Jurkat, Clone E6-1 (cell line): ENCODE results near the gene IL17F.
"Not testable (repeated sequence)": the region's sequence is repeated elsewhere in the genome, so short reads cannot be mapped to it uniquely, and the experiment has no call there.

Experiments
- DNase-seq: peaks from one replicate; pipeline ENCODE4 v3.0.0-alpha.2; 2011; ENCODE audit warnings: low read depth, low spot score
- H3K4me3 ChIP-seq: 2 replicates; pipeline ENCODE4 v1.5.1; 2011; ENCODE audit warnings: mild to moderate bottlenecking, low read length, control low read depth, moderate library complexity

Gene IL17F

DNA sequence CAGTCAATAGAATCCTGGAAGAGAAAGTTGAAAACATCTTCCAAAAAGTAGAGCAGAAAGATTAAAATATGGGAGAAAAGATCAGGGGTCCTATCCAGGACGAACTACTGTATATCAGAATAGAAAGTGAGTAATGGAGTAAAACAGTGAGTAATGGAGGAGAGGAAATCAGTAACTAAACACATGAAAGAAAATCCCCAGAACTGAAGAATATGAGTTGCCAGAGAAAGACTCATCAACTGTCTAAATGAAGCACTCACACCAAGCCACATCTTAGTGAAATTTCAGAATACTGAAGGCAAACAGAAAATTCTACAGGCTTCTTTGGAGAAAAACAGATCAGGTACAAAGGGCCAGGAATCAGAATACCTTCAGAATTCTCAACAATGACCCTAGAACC lies 43.3 kb downstream of the IL17F start:
- no peak overlapping the region for H3K4me3 ChIP-seq
- DNase-seq = no peak

DNA sequence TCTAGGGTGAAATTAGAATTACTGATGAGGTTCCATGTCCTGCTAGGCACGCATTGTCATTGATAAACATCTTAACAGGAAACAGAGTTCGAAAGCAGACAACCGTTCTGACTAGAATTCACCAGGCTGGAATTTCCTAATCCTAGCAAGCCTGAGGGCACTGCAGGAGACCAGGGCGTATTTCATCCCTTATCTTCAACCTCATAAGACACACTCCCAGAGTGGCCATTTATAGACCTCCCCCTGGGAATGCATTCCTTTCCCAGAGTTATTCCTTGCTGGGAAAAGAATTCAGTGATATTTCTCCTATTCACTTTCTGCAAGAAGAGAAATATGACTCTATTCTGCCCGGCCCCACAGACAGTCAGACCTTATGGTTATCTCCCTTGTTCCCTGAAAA lies 44.2 kb downstream of the IL17F start:
- DNase-seq, H3K4me3 ChIP-seq: not testable (repeated sequence)

DNA sequence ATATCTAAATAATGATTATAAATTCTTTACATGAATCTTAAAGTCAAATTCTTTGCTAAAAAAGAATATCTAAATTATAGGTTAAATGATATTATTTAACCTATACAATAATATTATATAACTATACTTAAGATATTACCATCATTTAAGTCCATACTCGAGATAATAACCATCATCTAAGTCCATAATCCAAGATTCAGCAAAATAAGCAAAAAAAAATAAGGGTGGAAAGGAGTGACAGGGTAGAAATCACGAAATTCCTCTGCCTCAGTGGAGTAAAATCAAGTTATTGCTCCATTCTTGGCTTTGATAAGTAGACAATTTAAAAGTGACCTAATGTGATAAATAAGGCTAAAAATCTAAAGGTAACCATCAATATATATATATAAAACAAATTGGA lies 48.4 kb downstream of the IL17F start:
- no peak for DNase-seq

DNA sequence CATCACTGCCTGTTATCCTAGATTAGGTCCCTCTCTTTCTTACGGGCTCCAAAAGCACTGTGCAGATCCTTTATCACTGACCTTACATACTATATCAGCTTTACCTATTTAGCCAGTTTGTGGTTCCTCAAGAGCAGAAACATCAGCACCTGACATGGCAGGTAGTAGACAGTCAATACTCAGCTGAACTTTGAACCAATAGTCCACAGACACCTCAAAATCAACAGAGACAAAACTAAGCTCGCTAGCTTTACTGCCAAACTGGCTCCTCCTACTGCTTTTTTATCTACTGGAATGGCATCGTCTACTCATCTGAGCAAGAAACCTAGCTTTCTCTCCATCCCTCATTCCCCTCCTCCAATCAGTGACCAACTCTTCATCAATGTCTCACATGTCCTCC lies 52.5 kb downstream of the IL17F start:
- H3K4me3 ChIP-seq = no peak overlapping the region
- DNase-seq = no peak

More for the DNA sequence above, 48.4 kb downstream of the IL17F start:
- H3K4me3 ChIP-seq = no peak overlapping the region

DNA sequence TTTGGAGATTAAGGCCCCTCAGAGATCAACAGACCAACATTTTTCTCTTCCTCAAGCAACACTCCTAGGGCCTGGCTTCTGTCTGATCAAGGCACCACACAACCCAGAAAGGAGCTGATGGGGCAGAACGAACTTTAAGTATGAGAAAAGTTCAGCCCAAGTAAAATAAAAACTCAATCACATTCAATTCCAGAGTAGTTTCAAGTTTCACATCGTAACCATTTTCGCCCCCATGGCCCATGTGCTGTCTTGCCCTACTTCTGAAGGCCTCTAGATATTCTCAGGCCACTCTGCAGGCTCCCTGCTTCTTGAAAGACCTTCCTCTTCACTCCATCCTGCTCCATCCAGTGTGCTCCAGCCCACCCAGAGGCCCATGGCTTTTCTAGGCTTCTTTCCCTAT lies 53.9 kb downstream of the IL17F start:
- no peak for DNase-seq
- no peak overlapping the region for H3K4me3 ChIP-seq

DNA sequence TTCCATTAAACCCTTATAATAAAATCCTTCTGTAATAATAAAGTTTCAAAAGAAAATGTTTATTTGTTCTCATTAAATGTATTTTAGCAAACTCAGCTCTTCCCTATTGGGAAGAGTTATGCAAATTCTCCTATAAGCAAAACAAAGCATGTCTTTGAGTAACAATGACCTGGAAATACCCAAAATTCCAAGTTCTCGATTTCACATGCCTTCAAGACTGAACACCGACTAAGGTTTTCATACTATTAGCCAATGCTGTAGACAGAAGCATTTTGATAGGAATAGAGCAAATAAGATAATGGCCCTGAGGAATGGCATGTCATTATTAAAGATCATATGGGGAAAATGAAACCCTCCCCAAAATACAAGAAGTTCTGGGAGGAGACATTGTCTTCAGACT lies 54.3 kb downstream of the IL17F start:
- DNase-seq = no peak
- no peak overlapping the region for H3K4me3 ChIP-seq

DNA sequence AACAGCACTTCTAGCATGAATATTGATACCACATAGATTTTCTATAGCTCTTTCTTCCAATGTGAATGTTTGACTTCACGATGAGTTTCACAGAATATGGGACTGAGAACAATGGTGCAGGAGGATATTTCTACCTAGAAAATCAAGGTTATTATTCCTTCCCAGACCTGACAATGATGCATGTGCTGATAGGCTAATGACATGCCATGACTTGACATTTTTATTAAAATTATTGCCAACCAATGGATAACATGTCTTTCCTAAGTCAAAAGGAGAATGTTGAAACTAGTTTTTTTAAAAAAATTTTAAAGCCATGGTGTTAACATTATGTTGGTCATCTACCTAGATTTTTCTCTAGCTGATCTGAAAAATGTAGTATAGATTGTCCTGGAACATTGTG lies 57.2 kb downstream of the IL17F start:
- H3K4me3 ChIP-seq = no peak overlapping the region
- no peak for DNase-seq
